D721Med (cell line): ENCODE results near the gene ERV3-1.
"Not testable (repeated sequence)": the region's sequence is repeated elsewhere in the genome, so short reads cannot be mapped to it uniquely, and the experiment has no call there.

ENCODE experiments used
- DNase-seq: peaks from one replicate; pipeline ENCODE4 v3.0.0; 2011; ENCODE audit warnings: low spot score; ENCODE audit not compliant: insufficient read length
- FAIRE-seq: peaks from 2 replicates; lab custom pipeline; 2011; peaks lifted over from hg19 to GRCh38; lab: Jason Lieb, UNC
- TF ChIP-seq, protein P1 (sequence below): IDR thresholded peaks from 2 replicates; pipeline ENCODE4 v1.5.1; 2012; ENCODE audit warnings: mild to moderate bottlenecking, control low read depth; ENCODE audit not compliant: insufficient read depth; ENCODE audit errors: missing control alignments

Gene ERV3-1, protein sequence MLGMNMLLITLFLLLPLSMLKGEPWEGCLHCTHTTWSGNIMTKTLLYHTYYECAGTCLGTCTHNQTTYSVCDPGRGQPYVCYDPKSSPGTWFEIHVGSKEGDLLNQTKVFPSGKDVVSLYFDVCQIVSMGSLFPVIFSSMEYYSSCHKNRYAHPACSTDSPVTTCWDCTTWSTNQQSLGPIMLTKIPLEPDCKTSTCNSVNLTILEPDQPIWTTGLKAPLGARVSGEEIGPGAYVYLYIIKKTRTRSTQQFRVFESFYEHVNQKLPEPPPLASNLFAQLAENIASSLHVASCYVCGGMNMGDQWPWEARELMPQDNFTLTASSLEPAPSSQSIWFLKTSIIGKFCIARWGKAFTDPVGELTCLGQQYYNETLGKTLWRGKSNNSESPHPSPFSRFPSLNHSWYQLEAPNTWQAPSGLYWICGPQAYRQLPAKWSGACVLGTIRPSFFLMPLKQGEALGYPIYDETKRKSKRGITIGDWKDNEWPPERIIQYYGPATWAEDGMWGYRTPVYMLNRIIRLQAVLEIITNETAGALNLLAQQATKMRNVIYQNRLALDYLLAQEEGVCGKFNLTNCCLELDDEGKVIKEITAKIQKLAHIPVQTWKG

DNA sequence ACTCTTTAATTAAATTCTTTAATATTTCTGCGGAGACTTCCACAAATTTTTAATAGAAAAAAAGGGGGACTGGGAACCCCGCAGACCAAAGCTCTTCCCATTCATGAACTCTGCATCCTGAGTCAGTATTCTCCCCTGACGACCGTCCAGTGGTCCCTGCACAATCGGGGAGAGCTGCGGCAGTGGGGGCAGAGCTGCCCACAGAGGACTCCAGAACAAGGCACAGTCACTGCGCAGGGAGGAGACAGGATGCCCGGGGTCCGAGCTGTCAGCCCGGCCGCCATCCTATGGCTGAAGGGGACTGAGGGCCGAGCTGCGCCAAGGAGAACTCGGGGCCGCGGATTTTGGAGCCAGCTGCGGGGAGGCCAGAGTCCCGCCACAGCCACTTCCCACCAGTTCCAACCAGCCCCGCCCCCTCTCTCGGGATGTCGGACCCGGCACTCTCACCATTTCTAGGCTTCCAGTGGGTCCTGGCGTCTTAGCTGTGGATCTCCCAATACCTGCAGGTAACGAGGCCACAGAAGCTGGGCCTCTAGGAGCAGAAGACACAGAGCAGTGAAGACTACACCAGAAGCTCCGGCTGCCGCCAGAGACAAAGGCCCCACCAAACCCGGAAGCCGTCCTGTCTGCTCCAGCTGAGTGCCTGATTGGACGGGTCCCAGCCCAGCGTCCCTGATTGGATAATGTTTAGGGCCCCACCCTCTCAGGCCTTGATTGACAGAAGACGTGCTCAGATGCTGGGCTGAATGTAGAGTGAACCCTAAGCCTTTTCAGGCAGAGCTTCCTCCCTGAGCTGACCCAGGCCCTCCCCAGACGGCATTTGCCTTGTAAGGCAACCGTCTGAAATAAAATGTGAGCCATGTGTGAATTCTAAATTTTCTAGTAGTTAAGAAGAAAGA lies at the start of gene ERV3-1:
ERV3-1 (minus strand) TSS at position 594 of the 899 bp plus-strand sequence. CDS start 13,661 bp downstream, outside the sequence.
- no peak for FAIRE-seq

DNA sequence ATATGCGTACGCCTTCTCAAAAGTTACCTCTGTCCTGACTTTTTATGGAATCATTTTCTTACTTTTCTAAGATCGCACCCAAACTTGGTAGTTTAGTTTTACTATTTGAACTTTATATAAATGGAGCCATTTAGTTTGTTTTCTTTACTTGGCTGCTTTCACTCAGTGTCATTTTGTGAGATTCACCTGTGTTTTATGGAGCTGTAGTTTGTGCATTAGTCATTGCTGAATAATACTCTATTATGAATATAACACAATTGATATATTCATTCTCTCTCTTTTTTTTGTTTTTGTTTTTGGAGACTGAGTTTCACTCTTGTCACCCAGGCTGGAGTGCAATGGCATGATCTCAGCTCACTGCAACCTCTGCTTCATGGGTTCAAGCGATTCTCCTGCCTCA lies 49.3 kb upstream of the ERV3-1 start:
- not testable (repeated sequence) for FAIRE-seq, DNase-seq

More for the DNA sequence above, at the start of gene ERV3-1:
- TF ChIP-seq, protein P1, sequence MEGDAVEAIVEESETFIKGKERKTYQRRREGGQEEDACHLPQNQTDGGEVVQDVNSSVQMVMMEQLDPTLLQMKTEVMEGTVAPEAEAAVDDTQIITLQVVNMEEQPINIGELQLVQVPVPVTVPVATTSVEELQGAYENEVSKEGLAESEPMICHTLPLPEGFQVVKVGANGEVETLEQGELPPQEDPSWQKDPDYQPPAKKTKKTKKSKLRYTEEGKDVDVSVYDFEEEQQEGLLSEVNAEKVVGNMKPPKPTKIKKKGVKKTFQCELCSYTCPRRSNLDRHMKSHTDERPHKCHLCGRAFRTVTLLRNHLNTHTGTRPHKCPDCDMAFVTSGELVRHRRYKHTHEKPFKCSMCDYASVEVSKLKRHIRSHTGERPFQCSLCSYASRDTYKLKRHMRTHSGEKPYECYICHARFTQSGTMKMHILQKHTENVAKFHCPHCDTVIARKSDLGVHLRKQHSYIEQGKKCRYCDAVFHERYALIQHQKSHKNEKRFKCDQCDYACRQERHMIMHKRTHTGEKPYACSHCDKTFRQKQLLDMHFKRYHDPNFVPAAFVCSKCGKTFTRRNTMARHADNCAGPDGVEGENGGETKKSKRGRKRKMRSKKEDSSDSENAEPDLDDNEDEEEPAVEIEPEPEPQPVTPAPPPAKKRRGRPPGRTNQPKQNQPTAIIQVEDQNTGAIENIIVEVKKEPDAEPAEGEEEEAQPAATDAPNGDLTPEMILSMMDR = no peak
- peak; percentile 78 for DNase-seq

DNA sequence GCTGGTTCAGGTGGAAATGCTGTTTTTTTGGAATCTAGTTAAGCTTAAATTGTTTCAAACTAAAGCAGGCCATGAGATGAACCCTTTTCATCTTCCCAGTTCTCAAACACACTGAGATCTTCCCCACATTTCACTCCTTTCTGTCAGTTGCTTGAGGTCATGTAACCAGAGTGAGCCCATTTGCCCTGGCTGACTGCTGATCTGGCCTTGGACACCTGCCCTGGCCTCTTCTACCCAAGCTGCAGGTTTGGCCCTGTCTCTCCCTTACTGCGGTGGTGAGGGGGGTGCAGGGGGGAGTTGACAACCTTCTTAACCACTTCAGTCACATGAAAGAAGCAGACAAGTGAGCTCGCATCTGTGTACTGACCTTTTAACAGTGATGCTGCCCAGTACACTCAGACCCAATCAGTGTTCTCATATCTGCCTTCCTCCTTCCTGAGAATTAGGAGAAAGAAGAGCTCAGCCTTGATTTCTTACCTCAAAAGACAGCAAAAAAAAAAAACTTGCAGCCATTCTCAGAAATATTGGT lies 48.0 kb upstream of the ERV3-1 start:
- not testable (repeated sequence) for DNase-seq, FAIRE-seq

DNA sequence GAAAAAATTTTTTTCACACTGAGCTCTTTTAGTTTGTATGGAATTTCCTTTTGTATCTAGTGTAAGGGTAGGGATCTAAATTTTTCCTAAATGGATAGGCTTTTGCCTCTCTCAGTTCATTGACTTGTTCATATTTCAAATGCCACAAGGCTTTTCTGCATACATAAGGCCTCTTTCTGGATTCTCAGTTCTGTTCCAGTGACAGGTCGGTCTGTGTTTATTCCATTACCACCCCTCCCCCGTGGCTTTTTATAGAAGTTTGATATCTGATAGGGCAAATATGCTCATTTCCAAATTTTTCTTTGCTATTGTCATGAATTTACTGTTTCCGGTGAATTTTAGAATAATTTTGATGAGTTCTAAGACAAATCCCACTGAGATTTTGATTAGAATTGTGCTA lies 45.2 kb upstream of the ERV3-1 start:
- not testable (repeated sequence) for FAIRE-seq, DNase-seq

DNA sequence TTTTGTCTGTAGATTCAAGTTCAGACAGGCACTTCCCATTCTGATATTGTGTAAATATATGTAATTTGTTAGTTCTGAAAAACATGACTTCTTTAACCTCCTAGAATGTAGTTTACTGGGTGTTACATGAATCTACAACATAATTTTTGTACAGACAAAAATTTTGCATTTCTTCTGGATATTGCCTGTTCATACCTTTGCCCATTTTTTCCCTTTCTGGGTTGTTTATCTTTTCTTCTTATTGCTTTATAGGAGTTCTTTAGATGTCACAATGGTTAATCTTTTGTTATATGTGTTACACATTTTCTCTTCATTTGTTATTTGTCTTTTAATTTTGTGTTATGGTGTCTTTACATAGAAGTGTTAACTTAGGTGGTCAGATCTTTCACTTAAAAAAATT lies 44.7 kb upstream of the ERV3-1 start:
- DNase-seq, FAIRE-seq: not testable (repeated sequence)

DNA sequence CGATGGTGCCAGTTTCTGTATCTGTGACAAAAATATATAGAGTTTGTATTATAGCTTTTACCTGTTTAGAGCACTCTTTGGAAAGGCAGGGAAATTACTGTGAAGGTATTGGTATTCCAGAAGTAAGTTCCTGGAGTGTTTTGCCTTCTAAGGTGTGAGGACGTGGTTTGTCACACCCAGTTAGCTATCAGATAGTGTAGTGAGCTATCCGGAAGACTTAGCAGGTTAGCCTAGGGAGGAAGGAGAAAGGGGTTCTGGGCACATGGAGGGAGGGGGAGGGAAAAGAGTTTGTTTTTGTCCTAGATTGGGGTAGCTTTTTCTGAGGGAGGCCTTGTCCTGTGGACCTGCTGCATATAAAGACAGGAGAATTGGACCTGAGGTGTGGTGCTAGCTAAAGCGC lies 39.8 kb upstream of the ERV3-1 start:
- not testable (repeated sequence) for DNase-seq, FAIRE-seq

DNA sequence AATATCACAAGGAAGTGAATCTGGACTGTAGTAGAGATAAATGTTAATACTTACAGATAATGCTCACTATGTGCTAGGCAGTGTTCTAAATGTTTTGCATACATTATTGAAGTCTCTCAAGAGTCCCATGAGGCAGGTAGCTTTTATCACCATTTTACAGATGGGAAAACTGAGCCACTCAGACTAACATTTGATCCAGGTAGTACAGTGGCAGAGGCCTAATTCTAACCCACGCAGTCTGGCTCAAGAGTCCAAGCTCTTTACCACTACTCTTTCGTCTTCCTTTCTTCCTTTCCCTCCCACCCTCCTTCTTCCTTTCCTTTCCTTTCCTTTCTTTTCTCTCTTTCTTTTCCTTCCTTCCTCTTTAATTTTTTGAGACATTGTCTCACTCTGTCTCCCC lies 39.1 kb upstream of the ERV3-1 start:
- FAIRE-seq, DNase-seq: not testable (repeated sequence)

DNA sequence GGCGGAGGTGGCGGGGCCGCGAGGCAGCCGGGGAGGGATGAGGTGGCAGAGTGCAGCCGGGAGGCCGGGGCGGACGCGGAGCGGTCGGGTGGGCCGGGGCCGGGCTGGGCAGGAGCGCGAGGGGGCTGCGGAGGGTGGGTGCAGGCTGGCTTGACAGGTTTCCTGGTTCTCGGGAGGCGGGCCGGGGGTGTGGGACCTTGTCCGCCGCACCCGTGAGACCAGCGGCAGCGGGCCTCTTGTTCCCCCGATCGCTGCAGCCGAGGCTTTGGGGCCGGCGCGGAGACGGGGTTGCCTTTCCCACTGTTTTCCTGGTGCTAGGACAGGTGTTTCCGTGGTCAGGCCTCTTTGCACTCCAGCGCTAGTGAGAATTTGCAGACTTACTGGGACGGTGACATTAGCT lies 32.3 kb upstream of the ERV3-1 start:
- DNase-seq, FAIRE-seq: not testable (repeated sequence)

DNA sequence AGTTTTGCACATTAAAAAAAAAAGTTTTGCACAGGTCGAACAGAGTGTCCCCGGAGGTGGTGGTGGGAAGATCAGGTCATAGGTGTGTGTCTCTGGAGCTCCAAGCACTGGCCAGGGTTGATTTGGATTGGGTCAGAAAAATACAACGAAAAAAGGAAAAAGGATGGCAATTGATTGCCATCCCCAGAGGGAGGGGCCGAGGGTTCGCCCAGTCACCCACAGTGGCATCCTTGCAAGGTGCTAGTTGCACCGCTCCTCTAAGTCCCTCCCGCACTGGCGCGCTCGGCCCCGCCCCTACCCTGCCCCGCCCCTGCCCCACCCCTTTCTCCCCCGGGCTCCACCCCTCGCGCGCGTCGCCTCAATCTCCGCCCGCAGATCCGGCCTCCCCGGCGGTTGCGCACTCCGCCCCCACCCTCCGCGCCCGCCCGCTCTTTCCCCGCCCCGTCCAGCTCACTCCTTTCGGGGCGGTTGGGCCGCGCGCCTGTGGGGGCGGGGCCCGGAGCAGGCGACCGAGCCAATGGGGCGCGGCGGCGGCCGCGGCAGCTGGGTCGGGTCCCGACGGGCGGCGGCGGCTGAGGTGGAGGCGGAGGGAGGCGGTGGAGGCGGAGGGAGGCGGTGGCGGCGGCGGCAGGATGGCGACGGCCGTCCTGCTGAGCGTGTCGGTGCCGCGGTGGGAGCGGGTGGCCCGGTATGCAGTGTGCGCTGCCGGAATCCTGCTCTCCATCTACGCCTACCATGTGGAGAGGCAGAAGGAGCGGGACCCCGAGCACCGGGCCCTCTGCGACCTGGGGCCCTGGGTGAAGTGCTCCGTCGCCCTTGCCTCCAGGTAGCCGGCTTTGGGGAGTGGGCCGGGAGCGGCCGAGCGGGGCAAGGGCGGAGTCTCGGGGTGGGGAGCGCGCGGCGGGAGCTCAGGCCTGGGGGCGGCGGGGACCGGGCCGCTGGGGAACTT lies 31.5 kb upstream of the ERV3-1 start:
- TF ChIP-seq, protein P1 = no peak
- FAIRE-seq (no peak), DNase-seq (peak; percentile 21)

DNA sequence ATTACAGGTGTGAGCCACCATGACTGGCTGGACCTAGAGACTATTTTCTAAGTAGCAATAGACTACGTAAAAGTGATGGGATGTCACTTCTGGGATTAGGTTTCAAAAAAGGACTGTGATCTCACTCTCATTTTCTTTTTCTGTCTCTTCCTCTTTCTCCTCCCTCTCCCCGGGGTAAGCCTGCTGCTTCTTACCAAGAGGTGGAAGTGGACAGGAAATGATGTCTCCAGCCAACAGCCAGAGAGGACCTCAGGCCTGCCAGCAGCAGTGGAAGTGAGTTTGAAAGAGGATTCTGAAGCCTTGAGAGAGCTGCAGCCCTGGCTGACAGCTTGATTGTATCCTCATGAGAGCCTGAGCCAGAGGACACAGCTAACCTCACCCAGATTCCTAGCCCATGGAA lies 30.0 kb upstream of the ERV3-1 start:
- not testable (repeated sequence) for DNase-seq, FAIRE-seq

DNA sequence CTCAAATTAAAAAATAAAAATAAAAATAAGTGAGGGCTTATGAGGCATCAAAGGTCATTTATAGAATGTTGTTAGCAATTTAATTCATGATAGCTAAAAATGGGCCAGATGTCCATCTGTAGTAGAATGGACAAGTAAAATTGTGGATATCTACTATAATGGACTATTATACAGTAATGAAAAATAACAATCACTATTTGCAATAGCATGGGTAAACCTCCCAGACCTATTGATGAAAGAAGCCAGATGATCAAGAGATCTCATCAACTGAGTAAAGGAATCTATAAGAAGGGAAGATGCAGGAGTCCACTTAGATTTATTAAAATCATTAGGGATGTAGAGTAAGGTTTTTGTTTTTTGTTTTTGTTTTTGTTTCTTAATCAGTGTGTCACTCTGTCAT lies 29.0 kb upstream of the ERV3-1 start:
- not testable (repeated sequence) for FAIRE-seq, DNase-seq

DNA sequence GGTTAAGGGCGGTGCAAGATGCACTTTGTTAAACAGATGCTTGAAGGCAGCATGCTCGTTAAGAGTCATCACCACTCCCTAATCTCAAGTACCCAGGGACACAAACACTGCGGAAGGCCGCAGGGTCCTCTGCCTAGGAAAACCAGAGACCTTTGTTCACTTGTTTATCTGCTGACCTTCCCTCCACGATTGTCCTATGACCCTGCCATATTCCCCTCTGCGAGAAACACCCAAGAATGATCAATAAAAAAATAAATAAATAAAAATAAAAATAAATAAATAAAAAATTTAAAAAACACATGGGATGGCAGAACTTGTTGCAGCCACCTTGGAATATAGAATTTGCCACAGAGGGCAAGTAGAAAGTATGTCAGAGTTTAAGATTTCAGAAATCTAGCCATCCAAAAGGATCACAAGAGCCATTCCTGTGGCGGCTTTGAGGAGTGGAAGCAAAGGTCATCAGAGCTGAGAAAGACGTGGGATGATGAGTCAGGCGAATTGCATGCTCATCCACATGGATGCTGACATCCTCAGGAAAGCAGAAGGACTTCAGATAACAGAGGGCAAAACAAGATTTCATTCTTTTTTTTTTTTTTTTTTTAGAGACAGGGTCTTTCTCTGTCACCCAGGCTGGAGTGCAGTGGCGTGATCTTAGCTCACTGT lies 27.8 kb upstream of the ERV3-1 start:
- DNase-seq, FAIRE-seq: not testable (repeated sequence)

DNA sequence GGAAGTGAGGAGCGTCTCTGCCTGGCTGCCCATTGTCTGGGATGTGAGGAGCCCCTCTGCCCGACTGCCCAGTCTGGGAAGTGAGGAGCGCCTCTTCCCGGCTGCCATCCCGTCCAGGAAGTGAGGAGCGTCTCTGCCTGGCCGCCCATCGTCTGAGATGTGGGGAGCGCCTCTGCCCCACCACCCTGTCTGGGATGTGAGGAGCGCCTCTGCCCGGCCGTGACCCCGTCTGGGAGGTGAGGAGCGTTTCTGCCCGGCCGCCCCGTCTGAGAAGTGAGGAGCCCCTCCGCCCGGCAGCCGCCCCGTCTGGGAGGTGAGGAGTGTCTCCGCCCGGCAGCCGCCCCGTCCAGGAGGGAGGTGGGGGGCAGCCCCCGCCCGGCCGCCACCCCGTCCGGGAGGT lies 26.9 kb upstream of the ERV3-1 start:
- DNase-seq, FAIRE-seq: not testable (repeated sequence)

DNA sequence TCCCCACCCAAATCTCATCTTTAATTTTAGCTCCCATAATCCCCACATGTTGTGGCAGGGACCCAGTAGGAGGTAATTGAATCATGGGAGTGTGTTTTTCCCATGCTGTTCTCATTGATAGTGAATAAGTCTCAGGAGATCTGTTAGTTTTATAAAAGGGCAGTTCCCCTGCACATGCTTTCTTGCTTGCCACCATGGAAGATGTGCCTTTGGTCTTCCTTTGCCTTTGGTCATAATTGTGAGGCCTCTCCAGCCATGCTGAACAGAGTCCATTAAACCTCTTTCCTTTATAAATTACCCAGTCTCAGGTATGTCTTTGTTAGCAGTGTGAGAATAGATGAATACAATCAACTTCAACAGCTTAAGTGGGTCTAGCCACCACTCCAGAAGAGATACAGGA lies 18.5 kb upstream of the ERV3-1 start:
- not testable (repeated sequence) for FAIRE-seq, DNase-seq

DNA sequence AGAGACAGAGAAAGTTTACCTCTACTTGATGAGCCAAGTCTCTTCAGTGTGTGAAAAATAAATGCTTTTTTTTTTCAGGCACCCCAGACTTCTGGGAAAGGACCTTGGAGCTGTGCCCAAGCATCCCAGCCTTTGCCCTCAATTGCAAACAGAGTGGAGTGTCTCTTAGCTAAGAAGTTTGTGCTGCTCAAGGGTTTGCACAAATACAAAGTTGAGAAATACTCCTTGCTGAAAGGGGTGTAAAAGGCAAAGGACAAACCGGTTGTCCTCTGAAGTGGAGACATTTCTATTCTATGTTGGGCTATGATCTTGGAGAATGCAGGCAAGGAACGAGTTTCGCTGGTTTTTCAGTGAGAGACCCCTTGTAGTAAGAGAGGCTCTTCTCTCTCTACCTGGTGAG lies 14.5 kb upstream of the ERV3-1 start:
- not testable (repeated sequence) for DNase-seq, FAIRE-seq
